ENCODE data around the gene KIF2A. TPM values are rescaled to one million over a fixed set of nuclear protein-coding genes. Genes with fewer than 3 reads are reported as not detected.

The KIF2A gene
- total RNA-seq, result 10 to 100 TPM; 19.5 to 28.9 TPM

DNA sequence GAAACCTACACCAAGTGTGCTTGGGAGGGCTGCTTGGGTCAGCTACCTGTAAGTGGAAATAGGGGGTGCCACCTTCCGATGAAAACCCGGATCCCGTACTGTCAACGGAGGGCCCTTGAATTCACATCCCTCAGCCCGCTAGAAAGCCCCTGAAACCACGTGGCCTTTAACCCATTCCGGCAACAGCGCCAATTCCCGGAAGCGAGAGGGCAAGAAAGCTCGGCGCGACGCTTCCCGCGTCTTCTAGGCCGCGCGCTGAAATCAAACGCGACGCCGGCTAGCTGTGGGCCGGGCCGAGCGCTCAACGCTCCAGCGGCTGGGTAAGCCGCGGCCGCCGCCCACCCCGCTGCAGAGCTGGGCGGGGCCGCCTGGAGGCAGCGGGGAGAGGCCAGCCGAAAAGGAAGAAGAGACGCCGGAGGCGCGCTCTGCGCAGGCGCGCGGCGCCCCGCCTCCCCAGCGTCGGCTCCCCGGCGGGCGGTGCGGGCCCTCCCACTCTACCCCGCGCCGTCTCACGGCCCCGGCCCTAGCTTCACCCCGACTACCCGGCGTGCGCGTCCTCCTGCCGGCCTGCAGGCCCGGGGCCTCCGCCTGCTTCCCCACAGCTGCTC is at the start of gene KIF2A:
Gene KIF2A, plus strand, starts transcription at position 492 of the 608 bp plus-strand sequence. CDS start 267 bp downstream, outside the sequence.
- Histone ChIP-seq H3K9me3 (no peaks in the 10 kb centered on the region), H3K27me3 (replicated peaks; ENCODE audit: insufficient read depth) (no peaks in the 10 kb centered on the region), H3K4me3 (peak within 1 kb of the TSS; percentile 98), H3K27ac (peak within 1 kb of the TSS; percentile 76 to 82), H3K4me1 (ENCODE audit: control insufficient read depth in 1 of 2, low read depth in 2 of 2) (peaks cover 0 to 13% of the 10 kb centered on the region in 2 donors), H3K36me3 (no peaks in the 10 kb centered on the region)
- TF ChIP-seq, protein P1, sequence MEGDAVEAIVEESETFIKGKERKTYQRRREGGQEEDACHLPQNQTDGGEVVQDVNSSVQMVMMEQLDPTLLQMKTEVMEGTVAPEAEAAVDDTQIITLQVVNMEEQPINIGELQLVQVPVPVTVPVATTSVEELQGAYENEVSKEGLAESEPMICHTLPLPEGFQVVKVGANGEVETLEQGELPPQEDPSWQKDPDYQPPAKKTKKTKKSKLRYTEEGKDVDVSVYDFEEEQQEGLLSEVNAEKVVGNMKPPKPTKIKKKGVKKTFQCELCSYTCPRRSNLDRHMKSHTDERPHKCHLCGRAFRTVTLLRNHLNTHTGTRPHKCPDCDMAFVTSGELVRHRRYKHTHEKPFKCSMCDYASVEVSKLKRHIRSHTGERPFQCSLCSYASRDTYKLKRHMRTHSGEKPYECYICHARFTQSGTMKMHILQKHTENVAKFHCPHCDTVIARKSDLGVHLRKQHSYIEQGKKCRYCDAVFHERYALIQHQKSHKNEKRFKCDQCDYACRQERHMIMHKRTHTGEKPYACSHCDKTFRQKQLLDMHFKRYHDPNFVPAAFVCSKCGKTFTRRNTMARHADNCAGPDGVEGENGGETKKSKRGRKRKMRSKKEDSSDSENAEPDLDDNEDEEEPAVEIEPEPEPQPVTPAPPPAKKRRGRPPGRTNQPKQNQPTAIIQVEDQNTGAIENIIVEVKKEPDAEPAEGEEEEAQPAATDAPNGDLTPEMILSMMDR (IDR thresholded peaks at IDR 0.05), result peak; percentile 10
- ATAC-seq (ENCODE audit: insufficient number of reproducible peaks, low FRiP score, low read depth) (peak; percentile 78), DNase-seq (ENCODE audit: low spot score) (peak; percentile 55)

DNA sequence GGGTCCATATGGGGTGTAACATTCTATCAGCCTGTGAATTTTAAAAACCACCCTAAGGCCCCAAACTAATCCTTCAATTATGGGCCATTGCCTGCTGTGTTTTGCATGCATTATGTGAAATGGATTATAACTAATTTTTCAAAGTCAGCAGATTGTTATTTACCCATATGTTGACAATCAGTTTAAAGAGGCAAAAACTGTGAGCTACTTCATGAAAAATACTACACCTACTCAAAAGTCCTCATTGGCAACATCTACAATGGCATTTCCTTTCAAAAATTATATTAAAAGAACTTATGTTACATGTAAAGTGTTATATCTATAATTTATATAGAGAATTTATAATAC is 49.0 kb upstream of the KIF2A start:
- Histone ChIP-seq H3K36me3 (no peaks in the 10 kb centered on the region), H3K4me3 (no peak overlapping the region), H3K9me3 (no peaks in the 10 kb centered on the region), H3K27ac (no peak overlapping the region), H3K4me1 (ENCODE audit: control insufficient read depth in 1 of 2, low read depth in 2 of 2) (no peaks in the 10 kb centered on the region), H3K27me3 (replicated peaks; ENCODE audit: insufficient read depth) (no peaks in the 10 kb centered on the region)
- DNase-seq (ENCODE audit: low spot score) (no peak), ATAC-seq (ENCODE audit: insufficient number of reproducible peaks, low FRiP score, low read depth) (no peak)
- TF ChIP-seq, protein P1 (IDR thresholded peaks at IDR 0.05), result no peak

GRCh38 chr5:62258654-62259053 is 47.4 kb upstream of the KIF2A start:
- no peak for ATAC-seq (ENCODE audit: insufficient number of reproducible peaks, low FRiP score, low read depth)
- Histone ChIP-seq H3K4me1 (ENCODE audit: control insufficient read depth in 1 of 2, low read depth in 2 of 2) (no peaks in the 10 kb centered on the region), H3K27ac (no peak overlapping the region), H3K27me3 (replicated peaks; ENCODE audit: insufficient read depth) (no peaks in the 10 kb centered on the region), H3K36me3 (no peaks in the 10 kb centered on the region), H3K4me3 (no peak overlapping the region), H3K9me3 (no peaks in the 10 kb centered on the region)
- TF ChIP-seq, protein P1 (IDR thresholded peaks at IDR 0.05), result no peak
- no peak for DNase-seq (ENCODE audit: low spot score)

GRCh38 chr5:62259699-62260250 is 46.2 kb upstream of the KIF2A start:
- DNase-seq (ENCODE audit: low spot score), result no peak

DNA sequence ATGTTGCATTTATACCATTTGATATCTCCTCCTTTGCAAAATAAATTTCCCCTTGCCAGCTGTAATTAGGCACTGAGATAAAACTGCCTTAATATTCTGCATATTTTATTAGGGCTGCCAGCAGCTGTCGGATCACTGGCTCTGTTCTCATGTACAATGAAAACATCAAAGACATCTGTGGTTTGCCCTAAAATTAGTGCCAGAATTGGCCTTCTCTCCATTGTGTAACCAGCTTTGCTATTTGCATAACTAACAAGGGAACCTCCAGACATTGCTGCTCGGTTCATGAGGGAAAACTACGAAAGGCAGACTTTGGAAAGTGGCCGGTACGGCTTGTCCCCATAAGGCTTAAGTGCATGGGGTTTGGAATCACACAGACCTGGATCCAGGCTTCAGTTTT is 45.5 kb upstream of the KIF2A start:
- no peaks in the 10 kb centered on the region for H3K27me3 ChIP-seq (replicated peaks; ENCODE audit: insufficient read depth)
- H3K9me3 ChIP-seq, result no peaks in the 10 kb centered on the region
- H3K27ac ChIP-seq, result no peak overlapping the region
- no peaks in the 10 kb centered on the region for H3K36me3 ChIP-seq
- TF ChIP-seq, protein P1 (IDR thresholded peaks at IDR 0.05), result no peak
- no peak overlapping the region for H3K4me3 ChIP-seq
- no peak for DNase-seq (ENCODE audit: low spot score)
- H3K4me1 ChIP-seq (ENCODE audit: control insufficient read depth in 1 of 2, low read depth in 2 of 2), result no peaks in the 10 kb centered on the region
- ATAC-seq (ENCODE audit: insufficient number of reproducible peaks, low FRiP score, low read depth), result no peak

More at GRCh38 chr5:62259699-62260250, 46.2 kb upstream of the KIF2A start:
- no peaks in the 10 kb centered on the region for H3K36me3 ChIP-seq
- no peaks in the 10 kb centered on the region for H3K27me3 ChIP-seq (replicated peaks; ENCODE audit: insufficient read depth)
- TF ChIP-seq, protein P1 (IDR thresholded peaks at IDR 0.05), result no peak
- H3K9me3 ChIP-seq, result no peaks in the 10 kb centered on the region
- H3K4me1 ChIP-seq (ENCODE audit: control insufficient read depth in 1 of 2, low read depth in 2 of 2), result no peaks in the 10 kb centered on the region
- no peak overlapping the region for H3K4me3 ChIP-seq
- H3K27ac ChIP-seq, result no peak overlapping the region
- no peak for ATAC-seq (ENCODE audit: insufficient number of reproducible peaks, low FRiP score, low read depth)
